SH-SY5Y (cell line): ENCODE results near the gene SP5.

Experiments
- GATA2 ChIP-seq: IDR thresholded peaks from 2 replicates; pipeline ENCODE4 v1.6.1; 2011; ENCODE audit warnings: mild to moderate bottlenecking, low read depth, low read length
- GATA3 ChIP-seq: IDR thresholded peaks from 2 replicates; pipeline ENCODE4 v1.6.1; 2011; ENCODE audit warnings: low read depth, mild to moderate bottlenecking, low read length, moderate library complexity

DNA sequence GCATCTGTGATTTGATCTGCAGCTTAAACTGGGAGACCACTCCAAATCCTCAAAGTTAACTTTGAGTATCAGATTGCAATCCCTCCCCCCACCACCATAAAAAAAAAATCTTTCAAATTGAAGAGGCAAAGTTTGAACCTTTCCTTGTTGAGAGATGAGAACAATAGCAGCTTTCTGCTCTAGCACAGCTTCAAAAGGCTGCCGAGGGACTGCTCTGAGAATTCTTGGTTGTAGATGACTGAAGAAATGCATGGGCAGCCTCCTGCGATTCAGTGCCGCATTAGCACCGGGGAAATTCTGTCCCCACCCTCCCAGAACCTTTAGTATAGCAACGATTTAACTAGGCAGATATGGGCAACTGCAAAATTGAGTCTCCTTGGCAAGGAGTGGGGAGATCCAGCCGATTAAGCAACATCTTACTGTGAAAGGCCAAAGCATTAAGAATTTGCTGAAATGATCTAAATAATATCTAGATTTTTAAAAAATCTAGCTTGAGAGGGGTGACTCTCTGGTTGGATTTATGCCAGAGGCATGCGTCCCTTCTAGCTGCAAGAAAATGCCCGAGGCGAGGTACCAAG, 3.9 kb upstream of the SP5 start:
- TF ChIP-seq GATA2 (no peak), GATA3 (no peak)
